Chondrocyte (in vitro differentiated cells): Measurements from ENCODE around the gene RPH3AL. TPM values are rescaled to one million over a fixed set of nuclear protein-coding genes. Genes with fewer than 3 reads are reported as not detected.
"Not testable (repeated sequence)": the region's sequence is repeated elsewhere in the genome, so short reads cannot be mapped to it uniquely, and the experiment has no call there.

ENCODE experiments used
- DNase-seq: peaks from one replicate; pipeline ENCODE4 v3.0.0; 2021; ENCODE audit warnings: mixed read lengths, low spot score
- H3K27ac Mint-ChIP-seq: one replicate; pipeline ENCODE4 v1.8.0; 2021; ENCODE audit warnings: mild to moderate bottlenecking, moderate library complexity, mixed read lengths; ENCODE audit not compliant: unreplicated experiment
- H3K27me3 Mint-ChIP-seq: 2 replicates; pipeline ENCODE4 v1.8.0; 2021; ENCODE audit warnings: low read depth, mixed read lengths
- H3K36me3 Mint-ChIP-seq: 2 replicates; pipeline ENCODE4 v1.8.0; 2021; ENCODE audit warnings: low read depth, mixed read lengths
- H3K4me1 Mint-ChIP-seq: 2 replicates; pipeline ENCODE4 v1.8.0; 2021; ENCODE audit warnings: low read depth, mild to moderate bottlenecking, mixed read lengths
- H3K4me3 Mint-ChIP-seq: one replicate; pipeline ENCODE4 v1.8.0; 2021; ENCODE audit warnings: mild to moderate bottlenecking, moderate library complexity, mixed read lengths; ENCODE audit not compliant: unreplicated experiment
- H3K9me3 Mint-ChIP-seq: 2 replicates; pipeline ENCODE4 v1.8.0; 2021; ENCODE audit warnings: low read depth, mixed read lengths
- total RNA-seq: library from RNA; stranded (reverse); gene quantifications from 3 replicates; pipeline ENCODE4 v1.2.1, GENCODE V29; 2021
- TF ChIP-seq, protein P1 (sequence below): fragments of 200-600 bp; sonication (generic); IDR thresholded peaks from 2 replicates; pipeline ENCODE4 v1.5.0; 2021; ENCODE audit warnings: antibody characterized with exemption, mild to moderate bottlenecking, moderate library complexity

The RPH3AL gene
- total RNA-seq, 1 donor from 2014 or later, result 4.1 TPM

DNA sequence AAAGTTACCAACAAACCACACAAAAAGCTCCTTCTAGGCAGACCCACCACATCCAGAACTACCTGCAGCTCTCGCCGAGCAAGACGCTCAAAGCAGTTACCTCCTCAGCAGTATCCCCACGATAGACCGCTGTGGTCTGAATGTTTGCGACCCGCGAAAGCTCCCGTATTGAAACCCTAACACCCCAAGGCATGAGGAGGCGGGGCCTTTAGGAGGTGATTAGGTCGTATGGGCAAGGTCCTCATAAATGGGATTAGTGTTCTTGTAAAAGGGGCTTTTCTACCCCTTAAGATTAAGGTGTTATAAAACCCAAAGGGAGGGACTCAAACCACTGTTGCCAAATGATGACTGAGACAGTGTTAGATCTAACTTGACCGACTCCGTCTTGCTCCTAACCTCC, 19.0 kb upstream of the RPH3AL start:
- Mint-ChIP-seq H3K36me3 (peaks cover 8% of the 10 kb centered on the region), H3K4me3 (no peak overlapping the region), H3K4me1 (peaks cover 6% of the 10 kb centered on the region), H3K27ac (no peak overlapping the region), H3K27me3 (peaks cover 2% of the 10 kb centered on the region), H3K9me3 (peaks cover 15% of the 10 kb centered on the region)
- peak; percentile 7 for DNase-seq
- TF ChIP-seq, protein P1, sequence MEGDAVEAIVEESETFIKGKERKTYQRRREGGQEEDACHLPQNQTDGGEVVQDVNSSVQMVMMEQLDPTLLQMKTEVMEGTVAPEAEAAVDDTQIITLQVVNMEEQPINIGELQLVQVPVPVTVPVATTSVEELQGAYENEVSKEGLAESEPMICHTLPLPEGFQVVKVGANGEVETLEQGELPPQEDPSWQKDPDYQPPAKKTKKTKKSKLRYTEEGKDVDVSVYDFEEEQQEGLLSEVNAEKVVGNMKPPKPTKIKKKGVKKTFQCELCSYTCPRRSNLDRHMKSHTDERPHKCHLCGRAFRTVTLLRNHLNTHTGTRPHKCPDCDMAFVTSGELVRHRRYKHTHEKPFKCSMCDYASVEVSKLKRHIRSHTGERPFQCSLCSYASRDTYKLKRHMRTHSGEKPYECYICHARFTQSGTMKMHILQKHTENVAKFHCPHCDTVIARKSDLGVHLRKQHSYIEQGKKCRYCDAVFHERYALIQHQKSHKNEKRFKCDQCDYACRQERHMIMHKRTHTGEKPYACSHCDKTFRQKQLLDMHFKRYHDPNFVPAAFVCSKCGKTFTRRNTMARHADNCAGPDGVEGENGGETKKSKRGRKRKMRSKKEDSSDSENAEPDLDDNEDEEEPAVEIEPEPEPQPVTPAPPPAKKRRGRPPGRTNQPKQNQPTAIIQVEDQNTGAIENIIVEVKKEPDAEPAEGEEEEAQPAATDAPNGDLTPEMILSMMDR, result no peak

DNA sequence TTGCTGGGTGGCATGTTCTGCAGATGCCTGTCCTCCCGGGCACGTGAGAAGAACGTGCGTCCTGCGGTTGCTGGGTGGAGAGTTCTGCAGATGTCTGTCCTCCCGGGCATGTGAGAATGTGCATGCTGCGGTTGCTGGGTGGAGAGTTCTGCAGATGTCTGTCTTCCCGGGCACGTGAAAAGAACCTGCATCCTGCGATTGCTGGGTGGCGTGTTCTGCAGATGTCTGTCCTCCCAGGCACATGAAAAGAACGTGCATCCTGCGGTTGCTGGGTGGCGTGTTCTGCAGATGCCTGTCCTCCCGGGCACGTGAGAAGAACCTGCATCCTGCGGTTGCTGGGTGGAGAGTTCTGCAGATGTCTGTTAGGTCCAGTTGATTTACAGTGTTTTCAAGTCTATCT, 15.0 kb upstream of the RPH3AL start:
- DNase-seq, H3K27me3 Mint-ChIP-seq: not testable (repeated sequence)

DNA sequence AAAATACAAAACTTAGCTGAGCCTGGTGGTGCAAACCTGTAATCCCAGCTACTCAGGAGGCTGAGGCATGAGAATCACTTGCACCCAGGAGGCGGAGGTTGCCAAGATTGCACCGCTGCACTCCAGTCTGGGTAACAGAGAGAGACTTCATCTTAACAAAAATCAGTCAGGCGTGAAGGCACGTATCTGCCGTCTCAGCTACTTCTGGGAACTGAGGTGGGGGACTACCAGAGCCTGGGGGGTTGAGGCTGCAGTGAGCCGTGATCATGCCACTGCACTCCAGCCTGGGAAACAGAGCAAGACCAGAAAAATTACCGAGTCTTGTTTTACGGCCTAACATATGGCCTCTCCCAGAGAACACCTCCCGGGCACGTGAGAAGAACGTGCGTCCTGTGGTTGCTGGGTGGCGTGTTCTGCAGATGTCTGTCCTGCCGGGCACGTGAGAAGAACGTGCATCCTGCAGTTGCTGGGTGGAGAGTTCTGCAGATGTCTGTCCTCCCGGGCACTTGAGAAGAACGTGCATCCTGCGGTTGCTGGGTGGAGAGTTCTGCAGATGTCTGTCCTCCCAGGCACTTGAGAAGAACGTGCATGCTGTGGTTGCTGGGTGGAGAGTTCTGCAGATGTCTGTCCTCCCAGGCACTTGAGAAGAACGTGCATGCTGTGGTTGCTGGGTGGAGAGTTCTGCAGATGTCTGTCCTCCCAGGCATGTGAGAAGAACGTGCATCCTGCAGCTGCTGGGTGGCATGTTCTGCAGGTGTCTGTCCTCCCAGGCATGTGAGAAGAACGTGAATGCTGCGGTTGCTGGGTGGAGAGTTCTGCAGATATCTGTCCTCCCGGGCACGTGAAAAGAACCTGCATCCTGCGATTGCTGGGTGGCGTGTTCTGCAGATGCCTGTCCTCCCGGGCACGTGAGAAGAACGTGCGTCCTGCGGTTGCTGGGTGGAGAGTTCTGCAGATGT, 14.3 kb upstream of the RPH3AL start:
- not testable (repeated sequence) for H3K27me3 Mint-ChIP-seq, H3K36me3 Mint-ChIP-seq, DNase-seq, H3K4me3 Mint-ChIP-seq, H3K4me1 Mint-ChIP-seq, H3K27ac Mint-ChIP-seq
- peaks cover 15% of the 10 kb centered on the region for H3K9me3 Mint-ChIP-seq

More for the DNA sequence above, 15.0 kb upstream of the RPH3AL start:
- H3K4me3 Mint-ChIP-seq, H3K36me3 Mint-ChIP-seq, H3K4me1 Mint-ChIP-seq, H3K27ac Mint-ChIP-seq: not testable (repeated sequence)
- peaks cover 15% of the 10 kb centered on the region for H3K9me3 Mint-ChIP-seq

DNA sequence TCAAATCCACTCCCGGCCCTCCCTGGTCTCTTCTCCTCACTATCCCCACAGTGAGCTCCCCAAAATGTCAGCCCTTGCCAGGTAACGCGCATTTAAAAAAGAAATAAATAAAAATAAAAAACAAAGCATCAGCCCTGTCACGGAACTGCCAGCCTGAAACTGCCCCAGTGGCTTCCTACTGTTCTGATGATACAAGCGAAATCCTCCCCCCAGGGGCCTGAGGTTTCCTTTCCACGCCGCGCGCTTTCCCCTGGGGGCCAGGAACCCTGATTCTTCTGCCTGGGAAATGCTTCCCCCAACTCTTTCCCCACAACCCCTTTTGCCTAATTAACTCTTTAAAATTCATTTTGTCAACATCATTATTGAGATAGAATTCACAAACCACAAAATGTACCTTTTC, 12.2 kb upstream of the RPH3AL start:
- H3K4me3 Mint-ChIP-seq, result no peak overlapping the region
- H3K36me3 Mint-ChIP-seq, result peaks cover 8% of the 10 kb centered on the region
- H3K9me3 Mint-ChIP-seq, result peaks cover 15% of the 10 kb centered on the region
- peaks cover 6% of the 10 kb centered on the region for H3K4me1 Mint-ChIP-seq
- H3K27me3 Mint-ChIP-seq, result peaks cover 2% of the 10 kb centered on the region
- H3K27ac Mint-ChIP-seq, result no peak overlapping the region
- DNase-seq, result no peak
- TF ChIP-seq, protein P1, result no peak

DNA sequence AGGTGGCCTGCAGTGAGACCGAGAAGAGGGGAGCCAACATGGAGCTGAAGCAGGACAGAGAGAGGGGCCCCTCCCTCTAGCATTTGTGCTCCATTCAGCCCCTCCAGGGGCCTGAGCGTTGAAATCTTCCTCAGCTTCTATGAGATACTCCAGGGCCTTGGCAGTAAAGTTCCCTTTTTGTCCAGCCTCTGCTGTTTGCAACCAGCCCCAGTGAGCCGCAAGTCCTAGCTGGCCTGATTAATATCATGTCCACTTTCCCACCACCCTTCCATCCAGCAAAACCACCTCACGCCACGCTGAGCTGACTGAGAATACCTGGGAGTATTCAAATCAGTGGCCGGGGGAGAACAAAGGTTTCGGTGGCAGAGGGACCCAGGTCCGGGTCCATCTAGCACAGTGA, 11.7 kb upstream of the RPH3AL start:
- TF ChIP-seq, protein P1, result no peak
- Mint-ChIP-seq H3K27ac (no peak overlapping the region), H3K9me3 (peaks cover 13% of the 10 kb centered on the region), H3K4me1 (peaks cover 1% of the 10 kb centered on the region), H3K27me3 (peaks cover 2% of the 10 kb centered on the region), H3K36me3 (peaks cover 5% of the 10 kb centered on the region), H3K4me3 (no peak overlapping the region)
- no peak for DNase-seq

DNA sequence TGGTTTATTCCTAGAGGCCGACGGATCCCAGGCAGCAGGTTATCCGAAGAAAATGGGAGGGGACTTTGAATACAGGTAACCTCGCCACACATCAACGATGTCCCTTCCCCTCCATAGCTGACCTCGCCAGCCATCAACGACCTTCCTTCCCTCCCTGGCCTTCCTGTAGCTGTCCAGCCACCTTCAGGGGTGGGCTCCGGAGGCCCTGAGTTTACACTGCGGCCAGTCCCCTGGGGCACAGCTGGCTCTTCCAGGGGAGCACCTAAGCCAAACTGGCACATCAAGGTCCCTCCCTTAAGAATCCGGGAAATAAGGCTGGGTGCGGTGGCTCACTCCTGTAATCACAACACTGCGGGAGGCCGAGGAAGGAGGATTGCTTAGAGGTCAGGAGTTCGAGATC, 10.1 kb upstream of the RPH3AL start:
- Mint-ChIP-seq H3K27me3 (peaks cover 2% of the 10 kb centered on the region), H3K36me3 (no peaks in the 10 kb centered on the region), H3K9me3 (peaks cover 1% of the 10 kb centered on the region), H3K4me1 (peaks cover 5% of the 10 kb centered on the region), H3K4me3 (no peak overlapping the region), H3K27ac (no peak overlapping the region)
- no peak for DNase-seq
- TF ChIP-seq, protein P1, result no peak
